ENCODE measurements around the gene RFTN1. TPM values are rescaled to one million over a fixed set of nuclear protein-coding genes. Genes with fewer than 3 reads are reported as not detected.
A peak's percentile ranks its signal among the peaks of the same experiment; 100 is the strongest.

The RFTN1 gene
- total RNA-seq, 1 donor from 2014 or later: 3.1 TPM

DNA sequence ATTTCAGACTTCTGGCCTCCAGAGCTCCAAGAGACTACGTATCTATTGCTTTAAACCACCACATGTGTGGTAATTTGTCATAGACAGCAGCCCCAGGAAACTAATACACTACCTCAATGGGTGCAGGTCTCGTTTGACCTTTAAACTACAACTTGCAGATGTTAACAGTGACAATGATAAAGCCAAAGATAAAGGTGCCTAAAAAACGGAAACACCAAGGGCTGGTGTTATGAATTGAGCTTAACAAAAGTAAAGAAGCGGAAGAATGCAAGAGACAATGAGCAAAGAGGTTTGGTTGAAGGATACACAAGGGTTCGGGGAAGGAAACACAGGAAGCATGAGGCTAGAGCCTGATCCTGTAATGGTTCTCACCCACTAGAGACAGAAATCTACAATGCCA, 50.8 kb downstream of the RFTN1 start:
- no peak for ATAC-seq

DNA sequence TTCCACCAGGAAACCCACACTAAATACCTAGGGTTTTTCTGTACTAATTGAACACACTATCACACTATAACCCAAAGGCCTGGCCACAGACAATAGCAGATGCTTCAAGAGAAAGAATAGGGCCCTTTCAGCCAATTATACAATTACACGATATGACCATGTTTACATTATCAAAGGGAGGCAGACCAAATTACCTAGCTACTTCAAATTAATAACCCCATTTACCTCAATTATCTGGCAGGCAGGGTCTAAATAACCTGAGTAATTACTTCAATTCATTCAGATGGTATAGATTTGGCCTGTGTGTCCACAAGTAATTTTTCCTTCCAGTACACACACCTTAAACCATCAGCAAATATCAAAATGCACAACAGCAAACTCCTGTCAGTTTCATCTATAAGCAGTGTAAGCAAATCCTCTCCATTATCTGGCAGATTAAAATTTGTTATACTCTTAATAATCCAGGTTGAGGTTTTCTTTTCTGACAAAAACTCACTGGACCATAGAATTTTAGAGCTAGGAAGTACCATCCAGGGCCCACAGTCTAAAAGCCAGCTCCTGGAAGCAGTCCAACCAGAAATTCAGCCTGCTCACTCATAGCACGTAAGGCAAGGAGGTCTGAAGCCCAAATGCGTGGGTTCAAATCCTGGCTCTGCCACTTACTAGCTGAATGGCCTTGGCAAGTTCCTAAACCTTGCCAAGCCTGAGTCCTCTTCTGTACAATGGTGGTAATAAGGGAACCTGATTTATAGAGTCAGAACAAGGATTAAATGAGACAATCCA, 51.8 kb downstream of the RFTN1 start:
- no peak for ATAC-seq

DNA sequence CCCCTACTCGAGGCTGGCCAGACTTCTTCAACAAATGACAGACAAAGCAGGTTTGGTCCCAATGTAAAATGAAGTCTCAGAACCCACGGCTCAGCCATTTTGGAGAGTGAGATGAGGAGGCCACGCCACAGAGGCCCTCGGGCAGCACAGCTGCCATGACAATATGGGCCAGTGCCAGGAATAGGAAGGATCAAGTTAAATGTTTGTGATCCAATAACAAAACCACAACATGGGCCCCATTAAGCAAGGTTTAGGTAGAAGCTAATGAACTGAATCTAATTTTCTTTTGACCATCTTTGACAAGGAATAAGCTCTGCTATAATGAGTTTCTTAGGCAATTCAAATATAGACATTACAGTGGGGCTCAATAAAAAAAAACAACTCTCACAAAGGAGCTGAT, 52.6 kb downstream of the RFTN1 start:
- no peak for ATAC-seq

DNA sequence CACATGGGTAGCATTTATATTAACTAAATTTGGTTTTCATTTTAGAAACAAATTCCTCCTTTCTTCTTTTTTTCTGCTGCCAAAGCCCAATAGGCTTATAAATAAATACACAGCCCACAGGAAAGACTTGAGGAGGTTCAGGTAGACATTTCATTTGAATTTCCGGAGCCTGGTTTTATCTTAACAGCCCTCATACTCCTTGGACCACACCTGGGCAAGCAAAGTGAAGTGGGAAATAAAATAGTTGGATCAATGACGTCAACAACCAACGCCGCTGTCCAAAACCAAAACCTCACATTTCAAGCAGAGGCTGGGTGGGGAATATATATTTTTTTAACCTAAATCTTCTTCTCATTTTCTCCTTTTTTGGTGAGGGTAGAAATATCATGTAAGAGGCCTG, 53.2 kb downstream of the RFTN1 start:
- no peak for ATAC-seq

DNA sequence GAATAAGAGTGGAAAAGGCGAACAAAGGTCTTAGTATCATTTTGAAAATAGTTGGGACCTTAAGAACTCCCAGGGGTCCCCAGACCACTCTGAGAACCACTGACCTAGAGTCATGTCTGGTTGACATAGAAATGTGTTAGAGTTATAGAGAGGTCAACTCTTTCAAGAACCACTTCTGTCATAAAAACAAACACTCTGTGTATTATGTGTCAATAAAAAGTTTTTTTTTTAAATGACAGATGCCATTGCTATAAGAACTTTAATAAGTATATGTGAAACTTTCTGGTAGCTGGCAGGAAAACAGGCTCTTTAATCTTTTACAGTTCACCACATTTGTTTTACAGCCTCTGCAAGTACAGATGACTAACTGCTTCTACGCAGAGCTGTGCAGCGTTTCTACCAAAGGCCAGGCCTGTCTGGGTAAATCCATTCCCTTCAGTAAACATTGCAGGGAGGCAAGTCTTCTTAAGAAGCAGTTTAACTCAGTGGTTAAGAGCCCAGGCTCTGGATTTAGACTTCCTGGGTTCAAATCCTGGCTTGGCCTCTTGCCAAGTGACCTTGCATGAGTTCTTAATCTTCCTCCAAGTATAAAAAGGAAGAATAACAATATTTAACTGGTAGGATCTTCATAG, 56.6 kb downstream of the RFTN1 start:
- ATAC-seq: peak; percentile 38

DNA sequence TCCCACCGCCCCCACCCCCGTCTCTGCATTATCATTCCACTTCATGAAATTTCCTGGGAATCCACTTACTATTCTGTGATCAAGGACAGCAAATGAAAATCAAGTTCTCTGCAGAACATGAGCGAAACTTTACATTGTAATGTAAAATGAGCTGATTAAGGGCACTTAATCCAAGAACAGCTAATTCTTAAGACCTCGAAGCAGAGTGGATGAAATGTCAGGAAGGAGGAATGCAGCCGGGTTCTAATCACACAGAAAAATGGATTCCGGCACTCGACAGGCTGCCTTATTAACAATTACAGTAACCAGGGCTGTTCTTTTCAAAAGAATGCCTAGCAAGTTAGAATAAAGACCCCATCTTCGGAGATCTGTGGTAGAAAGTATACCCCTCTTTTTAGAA, 57.5 kb downstream of the RFTN1 start:
- ATAC-seq: no peak

DNA sequence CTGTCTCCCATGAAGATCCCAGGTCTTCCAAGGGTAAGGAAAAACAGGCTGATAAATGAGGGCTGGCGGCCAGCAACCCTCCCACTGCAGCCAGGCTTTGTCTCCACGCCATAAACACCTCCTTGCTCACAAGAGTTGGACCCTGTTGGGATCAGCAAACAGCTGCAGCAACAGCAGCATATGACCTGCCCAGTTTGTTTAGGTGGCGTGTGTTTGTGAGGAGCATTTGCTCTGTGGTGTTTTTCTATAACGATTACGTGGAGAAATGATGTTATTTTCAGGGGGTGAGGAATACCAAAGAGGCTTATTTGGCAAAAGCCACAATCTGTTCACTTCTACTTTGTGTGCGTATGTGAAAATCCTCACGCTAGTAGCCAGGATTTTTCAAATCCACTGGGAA, 58.5 kb downstream of the RFTN1 start:
- ATAC-seq: no peak

DNA sequence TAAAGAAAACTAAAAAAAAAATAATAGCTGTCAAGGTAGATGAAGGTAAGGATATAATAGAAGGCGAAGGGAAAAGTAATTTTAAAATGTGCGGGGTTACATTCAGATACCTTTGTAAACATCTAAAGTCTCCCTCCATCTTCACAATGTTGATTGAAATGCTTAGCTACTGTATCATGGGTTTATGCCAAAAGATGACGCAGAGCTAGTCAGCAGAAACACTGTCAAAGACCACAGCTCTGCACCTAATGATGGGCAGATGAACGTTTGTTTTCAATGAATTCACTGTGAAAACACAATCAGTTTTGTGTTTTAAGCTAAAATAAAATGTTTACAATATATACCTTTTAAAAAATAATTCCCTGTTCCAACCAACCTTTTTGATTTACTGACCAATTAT, 61.2 kb downstream of the RFTN1 start:
- ATAC-seq: no peak

DNA sequence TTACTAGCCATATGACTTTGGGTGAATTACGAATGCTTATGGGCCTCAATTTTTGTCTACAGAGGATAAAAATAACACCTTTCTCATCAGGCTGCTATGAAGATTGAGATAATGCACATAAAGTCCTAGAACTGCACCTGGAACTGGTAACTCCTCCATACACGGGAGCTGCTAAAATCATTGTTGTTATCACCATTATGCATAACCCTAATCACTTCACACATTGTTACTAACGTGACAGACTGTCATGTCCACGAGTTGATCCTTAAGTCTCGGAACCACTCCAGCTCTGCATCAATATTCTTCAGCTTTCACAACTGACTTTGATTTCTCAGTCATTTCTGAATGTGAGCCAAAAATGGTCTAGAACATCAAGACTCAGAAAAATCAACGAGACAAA, 64.1 kb downstream of the RFTN1 start:
- ATAC-seq: no peak

DNA sequence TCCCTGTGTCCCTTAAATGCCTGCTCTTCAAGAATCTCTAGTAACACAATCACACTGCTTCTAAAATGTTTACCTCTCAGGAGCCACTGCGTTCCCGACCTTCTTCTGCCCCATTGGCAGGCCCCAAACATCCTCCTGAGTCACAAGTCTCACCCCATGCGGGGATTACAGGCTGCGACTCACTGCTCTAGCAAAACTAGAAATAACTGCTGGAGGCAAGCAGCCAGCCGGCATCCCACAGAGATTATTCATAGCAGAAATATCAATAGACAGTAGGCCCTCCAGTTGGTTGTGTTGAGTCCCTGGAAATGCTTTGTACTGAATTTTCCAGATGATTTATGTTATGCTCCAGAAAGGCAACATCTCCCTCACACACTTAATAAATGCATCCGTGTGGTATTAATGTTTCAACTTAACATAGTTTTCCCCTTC, 64.8 kb downstream of the RFTN1 start:
- peak; percentile 91 for ATAC-seq

DNA sequence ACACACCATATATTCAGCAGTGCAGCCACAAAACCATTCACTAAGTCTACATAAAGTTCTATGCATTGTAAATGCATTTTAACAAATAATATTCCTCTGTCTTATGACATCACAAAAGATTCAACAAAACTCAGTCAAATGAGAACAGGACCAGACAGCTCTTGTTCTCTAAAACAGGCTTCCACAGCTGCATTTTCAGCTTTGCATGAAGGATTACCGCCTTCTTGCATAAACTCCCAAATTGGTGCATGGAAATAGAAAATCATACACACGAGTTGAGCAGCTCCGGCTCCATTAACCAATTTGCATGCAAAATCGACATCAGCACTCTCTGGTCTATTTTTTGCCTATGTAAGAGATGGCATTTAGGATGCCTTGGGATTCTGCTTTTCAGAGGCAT, 66.4 kb downstream of the RFTN1 start:
- ATAC-seq: no peak

DNA sequence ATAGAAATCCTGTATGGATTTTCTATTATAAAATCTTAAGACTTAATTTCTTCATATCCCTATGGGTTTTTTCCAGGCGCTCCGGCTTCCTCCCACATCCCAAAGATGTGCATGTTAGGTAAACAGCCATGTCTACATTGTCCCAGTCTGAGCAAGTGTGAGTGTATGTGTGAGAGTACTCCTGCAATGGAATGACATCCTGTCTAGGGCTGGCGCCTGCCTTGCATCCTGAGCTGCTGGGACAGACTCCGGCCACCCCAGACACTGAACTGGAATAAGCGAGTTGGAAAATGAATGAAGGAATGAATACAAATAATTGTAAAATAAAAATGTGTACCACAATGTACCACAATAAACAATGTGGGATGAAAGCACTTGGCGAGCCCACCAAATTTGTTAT, 69.2 kb downstream of the RFTN1 start:
- no peak for ATAC-seq

DNA sequence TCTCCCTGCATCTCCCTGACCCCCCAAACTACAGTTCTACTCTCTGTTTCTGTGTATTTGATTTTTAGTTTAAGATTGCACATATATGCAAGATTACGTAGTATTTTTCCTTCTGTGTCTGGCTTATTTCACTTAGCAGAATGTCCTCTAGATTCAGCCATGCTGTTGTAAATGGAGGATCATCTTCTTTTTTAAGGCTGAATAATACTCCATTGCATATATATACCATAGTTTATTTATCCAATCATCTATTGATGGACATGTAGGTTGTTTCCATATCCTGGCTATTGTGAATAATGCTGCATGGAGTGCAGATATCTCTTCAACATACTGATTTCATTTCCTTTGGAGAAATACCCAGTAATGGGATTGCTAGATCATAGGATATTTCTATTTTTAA, 70.8 kb downstream of the RFTN1 start:
- ATAC-seq: no peak

DNA sequence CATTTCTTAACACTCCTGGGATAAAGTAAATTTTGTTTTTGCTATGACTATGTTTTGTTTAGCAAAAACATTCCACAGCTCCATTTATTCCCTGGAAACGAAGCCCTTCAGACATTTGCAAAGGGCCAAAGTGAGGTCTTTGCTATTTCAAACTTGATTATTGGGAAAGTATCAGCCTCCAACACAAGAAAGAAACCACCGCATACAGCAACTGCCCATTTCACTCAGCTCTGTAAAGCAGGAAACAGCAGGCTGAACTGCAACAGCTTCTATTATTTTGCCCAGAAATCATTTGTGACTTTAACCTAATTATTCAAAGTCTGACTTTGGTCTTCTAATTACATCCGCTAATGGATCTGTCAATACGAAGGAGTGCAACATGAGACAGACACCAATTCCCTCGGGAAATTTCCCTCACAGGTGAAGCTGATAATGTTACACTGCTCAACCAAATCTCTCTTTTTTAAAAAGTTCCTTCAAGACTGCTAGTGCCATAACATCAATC, 72.1 kb downstream of the RFTN1 start:
- ATAC-seq: no peak

DNA sequence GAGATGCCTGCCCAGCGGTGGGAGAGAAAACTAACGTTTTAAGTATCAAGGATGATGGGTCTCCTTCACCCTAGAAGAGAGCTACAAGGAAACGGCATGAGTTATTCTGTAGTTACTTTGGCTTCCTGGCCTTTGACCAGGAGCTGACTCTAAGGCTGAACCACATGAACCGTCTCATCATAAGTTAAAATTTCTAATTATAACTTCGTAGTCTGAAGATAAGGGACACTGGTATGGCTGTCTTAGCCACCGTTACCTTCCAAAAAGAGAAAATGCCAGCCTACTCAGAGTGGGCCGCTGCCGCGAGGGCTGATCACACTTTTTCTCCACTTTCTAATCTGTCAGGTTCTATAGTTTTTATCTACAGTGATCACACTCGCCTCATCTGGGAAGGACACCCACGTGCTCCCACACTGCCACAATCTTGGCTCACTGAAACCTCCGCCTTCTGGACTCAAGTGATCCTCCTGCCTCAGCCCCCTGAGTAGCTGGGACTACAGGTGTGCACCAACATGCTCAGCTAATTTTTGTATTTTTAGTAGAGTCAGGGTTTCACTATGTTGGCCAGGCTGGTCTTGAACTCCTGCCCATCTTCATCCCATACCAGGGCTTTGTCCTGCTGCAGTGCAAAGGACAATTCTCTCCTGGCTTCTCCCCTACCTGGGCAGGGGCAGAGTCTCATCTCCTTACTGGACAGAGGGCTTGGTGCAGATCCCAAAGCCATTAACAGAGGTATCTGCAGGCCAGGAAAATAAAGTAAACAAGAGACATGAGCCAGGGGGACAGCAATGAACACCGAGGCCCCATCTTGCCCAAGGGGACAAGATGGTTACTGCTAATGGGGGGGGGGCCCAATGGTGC, 73.4 kb downstream of the RFTN1 start:
- ATAC-seq: no peak

DNA sequence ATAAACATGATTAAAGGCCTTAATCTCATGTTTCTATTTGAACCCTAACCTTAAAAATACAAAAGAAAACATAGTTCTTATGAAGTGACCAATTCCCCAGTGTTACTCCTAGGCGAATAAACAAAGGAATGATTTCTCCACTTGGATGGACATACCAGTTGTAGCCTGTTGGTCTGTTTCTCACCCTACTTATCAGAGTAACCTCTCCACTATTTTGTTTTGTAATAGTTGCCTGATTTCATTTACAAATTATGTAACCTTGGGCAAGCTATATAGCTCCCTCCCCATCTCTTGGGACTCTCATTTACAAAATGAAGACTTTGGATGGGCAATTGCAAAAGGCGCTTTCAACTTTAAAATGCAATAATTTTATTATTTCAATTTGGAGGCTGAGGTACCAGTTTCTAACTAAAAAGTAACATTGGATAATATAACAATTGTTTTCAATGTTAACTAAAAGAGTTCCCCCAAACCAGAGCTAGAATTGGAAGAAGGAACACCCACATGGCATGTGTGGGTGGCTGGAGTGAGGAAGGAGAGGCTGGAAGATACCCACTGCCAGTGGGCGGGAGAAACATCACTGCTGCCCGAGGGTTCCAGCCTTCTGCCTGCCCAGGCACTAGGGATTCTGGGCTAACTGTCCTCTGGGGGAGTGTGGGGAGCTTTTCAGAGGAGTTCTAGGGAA, 74.2 kb downstream of the RFTN1 start:
- no peak for ATAC-seq

DNA sequence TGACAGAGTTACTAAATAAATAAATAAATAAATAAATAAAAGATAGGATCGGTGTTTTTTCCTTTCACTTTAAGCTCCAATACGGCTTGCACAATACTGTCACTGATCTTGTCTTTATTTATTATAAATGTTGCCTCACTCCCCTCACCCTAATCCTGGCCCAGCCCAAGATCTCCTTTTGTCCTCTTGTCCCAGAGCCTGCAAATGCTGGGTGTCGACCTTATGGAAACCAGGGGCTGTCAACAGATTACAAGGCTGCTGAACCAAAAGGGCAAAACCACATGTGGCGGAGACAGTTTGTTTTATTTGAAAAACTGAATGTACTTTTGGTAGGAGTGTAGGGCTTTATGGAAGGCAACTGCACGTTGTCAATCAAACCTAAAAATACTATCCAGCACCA, 75.9 kb downstream of the RFTN1 start:
- no peak for ATAC-seq

DNA sequence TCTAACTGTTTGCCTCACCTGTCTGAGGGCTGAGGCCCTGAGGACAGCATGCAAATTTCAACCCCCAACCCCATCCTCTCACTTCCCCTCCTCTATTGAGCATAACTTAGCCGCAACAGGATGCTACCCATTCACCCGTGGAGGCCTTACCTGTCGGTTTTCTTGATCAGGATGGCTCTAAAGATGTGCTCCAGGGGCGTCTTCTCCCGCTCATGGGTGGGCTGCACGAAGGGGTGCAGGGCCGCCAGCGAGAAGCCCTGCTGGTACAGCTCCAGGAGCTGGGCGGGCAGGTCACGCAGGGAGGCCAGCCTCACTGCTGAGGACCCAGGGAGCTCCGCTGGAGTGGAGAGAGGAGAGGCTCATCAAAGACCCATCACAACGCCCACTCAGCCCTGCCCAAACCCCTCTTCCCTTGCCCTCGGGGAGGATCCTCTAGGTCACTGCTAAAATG, 79.8 kb downstream of the RFTN1 start:
- peak; percentile 50 for ATAC-seq

DNA sequence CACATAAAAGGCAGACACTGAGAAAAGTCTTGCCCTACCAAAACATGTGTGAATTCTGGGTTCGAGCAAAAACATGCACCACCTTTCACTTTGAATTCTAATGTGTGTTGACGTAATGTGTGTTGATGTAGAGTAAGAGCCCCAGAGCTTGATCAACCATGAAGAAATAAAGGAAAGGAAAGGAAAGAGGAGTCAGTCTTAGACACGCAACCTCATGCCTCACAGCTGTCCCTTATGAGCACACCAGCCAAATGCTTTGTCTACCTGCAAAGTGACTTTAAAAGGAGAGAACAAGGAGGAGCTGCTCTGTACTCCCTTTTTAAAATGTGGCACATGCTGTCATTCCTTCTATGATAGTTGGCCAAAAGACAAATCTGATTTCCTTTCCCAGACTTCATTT, 80.8 kb downstream of the RFTN1 start:
- no peak for ATAC-seq

DNA sequence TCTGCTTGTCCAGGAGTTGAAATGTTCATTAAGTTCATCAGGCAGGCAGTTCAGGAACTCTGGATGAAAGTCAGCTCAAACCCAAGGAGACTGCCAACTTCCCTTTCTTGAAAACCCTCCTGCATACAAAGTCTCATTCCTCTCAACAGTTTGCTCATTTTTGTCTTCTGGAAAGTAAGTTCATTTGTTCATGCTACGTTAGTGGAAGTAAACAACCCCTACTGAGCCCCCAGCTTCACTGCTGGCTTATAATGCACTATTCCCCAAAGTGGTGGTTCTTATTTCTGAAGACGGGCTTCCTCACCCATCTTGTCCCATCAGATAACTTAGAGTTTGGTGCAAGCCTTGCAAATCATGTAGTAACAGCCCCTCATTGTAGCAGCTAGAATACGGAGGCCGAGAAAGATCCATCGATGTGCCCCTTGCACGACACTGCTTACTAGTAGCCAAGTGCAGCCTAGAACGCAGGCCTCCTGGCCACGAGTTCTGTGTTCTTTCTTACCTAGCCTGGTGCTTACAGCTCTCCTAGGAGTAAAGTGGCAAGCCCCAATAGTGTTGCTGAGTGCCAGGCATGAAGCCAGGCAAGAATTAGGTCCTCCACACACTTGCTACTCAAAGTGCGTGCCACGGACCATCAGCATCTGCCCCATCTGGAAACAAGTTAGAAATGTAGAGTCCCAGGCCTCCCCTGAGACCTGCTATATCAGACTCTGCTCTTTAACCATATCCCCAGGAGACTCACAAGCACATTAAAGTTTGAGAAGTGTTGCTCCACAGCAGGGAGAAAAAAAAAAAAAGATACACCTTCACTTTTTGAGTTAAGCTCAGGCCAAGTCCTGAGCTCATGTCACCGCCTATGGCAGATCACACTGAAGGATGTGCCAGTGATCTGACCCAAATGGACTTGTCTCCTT, 82.5 kb downstream of the RFTN1 start:
- no peak for ATAC-seq

DNA sequence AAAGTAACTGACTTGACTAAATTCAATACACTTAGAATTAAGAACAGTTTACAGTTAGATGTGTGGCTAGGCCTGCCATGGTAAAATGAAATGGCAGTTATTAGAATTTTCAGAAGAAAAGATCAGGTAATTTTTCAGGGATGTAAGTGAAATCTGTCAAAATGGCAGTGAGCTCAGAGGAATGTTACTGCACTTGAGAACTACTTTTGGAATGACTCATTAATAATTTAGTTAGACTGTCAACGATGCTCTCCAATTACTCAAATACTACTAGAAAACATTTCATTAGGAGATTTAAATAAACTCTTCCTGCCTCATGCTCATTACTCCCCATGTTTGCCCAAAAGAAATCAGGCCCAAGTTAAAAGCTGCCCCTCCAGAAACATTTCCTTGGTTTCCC, 84.4 kb downstream of the RFTN1 start:
- ATAC-seq: no peak

DNA sequence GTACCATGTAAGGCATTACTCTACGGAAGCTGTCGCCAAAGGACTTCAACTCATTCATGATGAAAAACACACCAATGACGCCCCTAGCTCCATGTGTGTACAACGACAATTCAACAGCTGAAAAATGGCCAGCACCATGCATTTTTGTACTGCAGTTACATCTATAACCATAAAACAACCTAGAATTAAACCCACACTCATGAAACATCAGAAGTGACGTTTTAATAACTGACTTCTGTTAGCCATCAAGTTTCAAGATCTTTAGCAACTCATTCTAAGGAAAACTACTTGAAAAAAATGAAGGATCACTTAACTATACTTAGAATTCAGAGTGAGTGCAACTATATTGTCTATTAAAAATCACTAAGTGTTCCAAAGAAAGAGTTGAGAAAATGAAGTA, 84.9 kb downstream of the RFTN1 start:
- no peak for ATAC-seq

Data from esophagus mucosa (tissue), 1 donor.